ENCODE results near the gene ATPAF2.
"Not testable (repeated sequence)": the region's sequence is repeated elsewhere in the genome, so short reads cannot be mapped to it uniquely, and the experiment has no call there.

Gene ATPAF2

DNA sequence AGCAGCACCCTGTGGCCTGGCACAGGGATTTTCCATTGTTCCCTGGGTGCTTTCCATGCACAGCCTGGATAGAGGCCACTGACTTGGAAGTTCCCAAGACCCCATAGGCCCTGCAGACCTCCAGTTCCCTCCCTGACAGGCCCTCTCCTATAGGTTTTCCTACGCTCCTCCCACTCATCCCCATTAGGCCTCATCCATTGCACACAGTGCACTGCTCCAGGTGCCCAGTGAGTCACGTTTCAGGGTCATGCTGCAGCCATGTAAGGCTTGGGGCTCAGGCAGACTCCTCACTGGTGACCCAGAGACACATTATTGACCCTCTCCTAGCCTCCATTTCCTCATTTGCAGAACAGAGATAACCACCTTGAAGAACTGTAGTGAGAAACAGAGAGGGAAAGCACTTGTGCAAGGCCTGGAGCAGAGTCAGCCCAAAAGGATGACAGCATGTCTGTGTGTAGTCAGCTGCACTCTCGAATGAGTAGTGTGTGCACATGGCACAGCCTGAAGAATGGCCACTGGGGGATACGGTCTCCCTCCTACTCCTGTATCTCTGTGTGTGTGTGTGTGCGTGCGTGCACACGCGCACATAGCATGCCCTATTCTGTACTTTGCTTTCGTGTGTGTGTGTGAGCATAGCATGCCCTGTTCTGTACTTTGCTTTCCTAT, 39.5 kb downstream of the ATPAF2 start:
- H3K27ac ChIP-seq: no peak overlapping the region
- no peaks in the 10 kb centered on the region for H3K36me3 ChIP-seq (ENCODE audit: insufficient read depth)
- no peak overlapping the region for H3K9ac ChIP-seq
- no peaks in the 10 kb centered on the region for H3K27me3 ChIP-seq (ENCODE audit: insufficient read depth, low read depth)
- no peak overlapping the region for H3K4me2 ChIP-seq
- no peaks in the 10 kb centered on the region for H4K20me1 ChIP-seq (ENCODE audit: insufficient read depth)
- H3K4me3 ChIP-seq (IDR thresholded peaks at IDR 0.05; ENCODE audit: insufficient read depth, low read depth, low read length): no peak overlapping the region
- H2AFZ ChIP-seq (ENCODE audit: low read depth): no peak overlapping the region
- no peaks in the 10 kb centered on the region for H3K79me2 ChIP-seq (ENCODE audit: insufficient read depth, low read depth)
- H3K4me1 ChIP-seq (ENCODE audit: low read depth, poor library complexity, severe bottlenecking): no peaks in the 10 kb centered on the region
- TF ChIP-seq, protein P1, sequence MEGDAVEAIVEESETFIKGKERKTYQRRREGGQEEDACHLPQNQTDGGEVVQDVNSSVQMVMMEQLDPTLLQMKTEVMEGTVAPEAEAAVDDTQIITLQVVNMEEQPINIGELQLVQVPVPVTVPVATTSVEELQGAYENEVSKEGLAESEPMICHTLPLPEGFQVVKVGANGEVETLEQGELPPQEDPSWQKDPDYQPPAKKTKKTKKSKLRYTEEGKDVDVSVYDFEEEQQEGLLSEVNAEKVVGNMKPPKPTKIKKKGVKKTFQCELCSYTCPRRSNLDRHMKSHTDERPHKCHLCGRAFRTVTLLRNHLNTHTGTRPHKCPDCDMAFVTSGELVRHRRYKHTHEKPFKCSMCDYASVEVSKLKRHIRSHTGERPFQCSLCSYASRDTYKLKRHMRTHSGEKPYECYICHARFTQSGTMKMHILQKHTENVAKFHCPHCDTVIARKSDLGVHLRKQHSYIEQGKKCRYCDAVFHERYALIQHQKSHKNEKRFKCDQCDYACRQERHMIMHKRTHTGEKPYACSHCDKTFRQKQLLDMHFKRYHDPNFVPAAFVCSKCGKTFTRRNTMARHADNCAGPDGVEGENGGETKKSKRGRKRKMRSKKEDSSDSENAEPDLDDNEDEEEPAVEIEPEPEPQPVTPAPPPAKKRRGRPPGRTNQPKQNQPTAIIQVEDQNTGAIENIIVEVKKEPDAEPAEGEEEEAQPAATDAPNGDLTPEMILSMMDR (conservative IDR thresholded peaks at IDR 0.05; ENCODE audit: low read depth, low read length): no peak

DNA sequence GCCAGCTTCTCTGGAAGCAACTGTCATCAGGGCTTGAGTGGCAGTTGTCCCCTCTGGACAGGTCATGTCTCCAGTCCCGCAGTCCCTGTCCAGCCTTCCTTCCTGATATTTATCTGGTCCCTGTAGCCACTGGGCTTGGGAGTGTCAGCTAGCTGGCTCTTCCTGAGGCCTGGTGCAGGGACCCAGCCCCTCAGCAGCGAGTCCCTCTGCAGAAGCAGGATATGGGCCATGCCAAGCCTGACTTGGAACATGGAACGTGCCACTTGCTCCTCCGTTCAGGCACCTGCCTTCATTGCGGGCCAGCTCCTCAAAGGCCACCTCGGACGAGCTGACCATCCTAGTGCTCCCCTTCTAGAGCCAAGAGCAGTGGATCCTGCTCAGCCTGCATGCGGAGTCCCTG, 40.0 kb downstream of the ATPAF2 start:
- Histone ChIP-seq H3K4me1 (ENCODE audit: low read depth, poor library complexity, severe bottlenecking) (no peaks in the 10 kb centered on the region), H3K36me3 (ENCODE audit: insufficient read depth) (no peaks in the 10 kb centered on the region), H4K20me1 (ENCODE audit: insufficient read depth) (no peaks in the 10 kb centered on the region), H3K4me3 (IDR thresholded peaks at IDR 0.05; ENCODE audit: insufficient read depth, low read depth, low read length) (no peak overlapping the region), H2AFZ (ENCODE audit: low read depth) (no peak overlapping the region), H3K27ac (no peak overlapping the region), H3K9ac (no peak overlapping the region), H3K79me2 (ENCODE audit: insufficient read depth, low read depth) (no peaks in the 10 kb centered on the region), H3K4me2 (no peak overlapping the region), H3K27me3 (ENCODE audit: insufficient read depth, low read depth) (no peaks in the 10 kb centered on the region)
- TF ChIP-seq, protein P1 (conservative IDR thresholded peaks at IDR 0.05; ENCODE audit: low read depth, low read length): no peak

DNA sequence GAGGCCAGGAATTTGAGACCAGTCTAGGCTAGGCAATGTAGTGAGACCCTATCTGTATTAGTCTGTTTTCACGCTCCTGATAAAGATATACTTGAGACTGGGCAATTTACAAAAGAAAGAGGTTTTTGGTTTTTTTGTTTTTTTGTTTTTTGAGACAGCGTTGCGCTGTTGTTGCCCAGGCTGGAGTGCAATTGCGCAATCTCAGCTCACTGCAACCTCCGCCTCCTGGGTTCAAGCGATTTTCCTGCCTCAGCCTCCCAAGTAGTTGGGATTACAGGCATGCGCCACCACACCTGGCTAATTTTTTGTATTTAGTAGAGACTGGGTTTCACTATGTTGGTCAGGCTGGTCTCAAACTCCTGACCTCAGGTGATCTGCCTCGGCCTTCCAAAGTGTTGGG, 43.1 kb downstream of the ATPAF2 start:
- not testable (repeated sequence) for H3K4me3 ChIP-seq (IDR thresholded peaks at IDR 0.05; ENCODE audit: insufficient read depth, low read depth, low read length); H3K27ac ChIP-seq; H3K4me1 ChIP-seq (ENCODE audit: low read depth, poor library complexity, severe bottlenecking); H3K36me3 ChIP-seq (ENCODE audit: insufficient read depth); H3K79me2 ChIP-seq (ENCODE audit: insufficient read depth, low read depth); H3K27me3 ChIP-seq (ENCODE audit: insufficient read depth, low read depth); H3K9ac ChIP-seq; H3K4me2 ChIP-seq; H2AFZ ChIP-seq (ENCODE audit: low read depth); H4K20me1 ChIP-seq (ENCODE audit: insufficient read depth)

DNA sequence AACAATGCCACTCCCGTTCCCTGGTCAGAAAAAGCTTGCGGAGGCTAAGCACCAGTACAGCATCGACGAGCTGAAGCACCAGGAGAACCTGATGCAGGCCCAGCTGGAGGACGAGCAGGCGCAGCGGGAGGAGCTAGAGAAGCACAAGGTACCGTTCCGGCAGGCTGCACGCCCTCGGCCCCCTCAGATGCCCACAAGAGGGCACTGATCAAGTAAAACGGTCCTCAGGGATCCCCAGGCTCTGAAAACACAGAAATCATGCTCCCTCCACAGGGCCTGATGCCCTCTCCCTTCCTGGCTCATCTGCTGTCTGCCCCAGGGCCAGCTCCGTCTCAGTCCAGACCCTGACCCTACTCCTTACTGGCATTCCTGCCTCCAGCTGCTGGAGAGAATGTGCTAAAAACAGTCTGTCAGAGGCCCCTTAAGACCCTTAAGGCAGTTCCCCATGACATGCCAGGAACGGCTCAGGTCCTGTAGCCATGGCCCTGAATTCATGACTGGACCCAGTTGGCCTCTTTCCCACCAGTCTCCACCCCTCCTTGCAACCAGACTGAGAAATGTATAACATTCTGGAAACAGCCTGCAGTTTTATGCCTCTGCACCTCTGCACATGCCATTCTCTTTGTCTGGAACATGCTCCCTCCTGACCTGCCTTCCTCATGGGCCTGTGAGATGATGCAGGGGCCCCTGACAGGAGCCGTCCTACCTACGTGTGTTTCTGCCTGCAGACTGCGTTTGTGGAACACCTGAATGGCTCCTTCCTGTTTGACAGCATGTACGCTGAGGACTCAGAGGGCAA, 44.5 kb downstream of the ATPAF2 start:
- Histone ChIP-seq H3K4me2 (no peak overlapping the region), H3K4me3 (IDR thresholded peaks at IDR 0.05; ENCODE audit: insufficient read depth, low read depth, low read length) (no peak overlapping the region), H2AFZ (ENCODE audit: low read depth) (no peak overlapping the region), H3K4me1 (ENCODE audit: low read depth, poor library complexity, severe bottlenecking) (no peaks in the 10 kb centered on the region), H3K79me2 (ENCODE audit: insufficient read depth, low read depth) (no peaks in the 10 kb centered on the region), H3K27ac (no peak overlapping the region), H4K20me1 (ENCODE audit: insufficient read depth) (no peaks in the 10 kb centered on the region), H3K27me3 (ENCODE audit: insufficient read depth, low read depth) (no peaks in the 10 kb centered on the region), H3K9ac (no peak overlapping the region), H3K36me3 (ENCODE audit: insufficient read depth) (no peaks in the 10 kb centered on the region)
- TF ChIP-seq, protein P1 (conservative IDR thresholded peaks at IDR 0.05; ENCODE audit: low read depth, low read length): no peak

DNA sequence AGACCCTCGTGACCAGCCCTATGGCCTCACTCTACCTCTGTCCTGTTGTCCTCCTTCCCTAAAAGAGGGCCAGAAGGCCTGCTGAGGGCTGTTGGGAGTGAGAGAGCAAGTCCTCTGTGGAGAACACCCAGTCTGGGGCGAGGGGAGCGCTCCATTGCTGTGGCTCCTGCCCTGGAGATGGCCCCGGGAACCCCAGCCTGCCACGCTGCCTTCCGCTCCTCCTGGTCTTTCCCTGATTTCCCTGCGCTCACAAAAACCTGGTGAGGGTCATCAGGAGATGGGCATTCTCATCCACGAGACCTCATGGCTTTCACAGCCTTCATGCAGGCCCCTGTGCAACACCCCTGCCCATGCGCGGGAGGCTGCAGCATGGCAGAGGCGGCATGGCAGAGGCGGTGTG, 45.1 kb downstream of the ATPAF2 start:
- Histone ChIP-seq H3K27me3 (ENCODE audit: insufficient read depth, low read depth) (no peaks in the 10 kb centered on the region), H3K4me1 (ENCODE audit: low read depth, poor library complexity, severe bottlenecking) (no peaks in the 10 kb centered on the region), H2AFZ (ENCODE audit: low read depth) (no peak overlapping the region), H3K27ac (no peak overlapping the region), H3K79me2 (ENCODE audit: insufficient read depth, low read depth) (no peaks in the 10 kb centered on the region), H3K36me3 (ENCODE audit: insufficient read depth) (no peaks in the 10 kb centered on the region), H3K9ac (no peak overlapping the region), H4K20me1 (ENCODE audit: insufficient read depth) (no peaks in the 10 kb centered on the region), H3K4me2 (no peak overlapping the region), H3K4me3 (IDR thresholded peaks at IDR 0.05; ENCODE audit: insufficient read depth, low read depth, low read length) (no peak overlapping the region)
- TF ChIP-seq, protein P1 (conservative IDR thresholded peaks at IDR 0.05; ENCODE audit: low read depth, low read length): no peak
